CD4-positive, alpha-beta T cell treated with Interleukin-4 for 1 hour (primary cell): Measurements from ENCODE around the gene SSTR5.

Source experiments
- DNase-seq, 2 donors: peaks; one replicate each; pipeline ENCODE4 v3.0.0-alpha.2; 2020 to 2022

The SSTR5 gene

GRCh38 chr16:1055557-1055924 is 17.0 kb upstream of the SSTR5 start:
- no peak for DNase-seq

- no peak for DNase-seq
Measured at GRCh38 chr16:1056196-1056595, 16.4 kb upstream of the SSTR5 start.

GRCh38 chr16:1057252-1057932 is 15.2 kb upstream of the SSTR5 start:
- DNase-seq, result peak; percentile 24 to 51

- DNase-seq, result no peak
Measured at GRCh38 chr16:1058216-1058615, 14.3 kb upstream of the SSTR5 start.

GRCh38 chr16:1059310-1059709 is 13.2 kb upstream of the SSTR5 start:
- no peak for DNase-seq

- no peak for DNase-seq
Measured at GRCh38 chr16:1060416-1061340, 11.9 kb upstream of the SSTR5 start.

- DNase-seq, result no peak
Measured at GRCh38 chr16:1061769-1062505, 10.6 kb upstream of the SSTR5 start.

GRCh38 chr16:1062895-1063294 is 9.7 kb upstream of the SSTR5 start:
- no peak for DNase-seq

GRCh38 chr16:1063728-1064127 is 8.8 kb upstream of the SSTR5 start:
- DNase-seq, result no peak

GRCh38 chr16:1065469-1066128 is 6.9 kb upstream of the SSTR5 start:
- DNase-seq, result no peak

GRCh38 chr16:1066584-1067172 is 5.9 kb upstream of the SSTR5 start:
- no peak for DNase-seq

- DNase-seq, result peak in 1 of 2 donors; percentile 4
Measured at GRCh38 chr16:1067629-1068028, 4.9 kb upstream of the SSTR5 start.

GRCh38 chr16:1068451-1068850 is 4.1 kb upstream of the SSTR5 start:
- no peak for DNase-seq

- DNase-seq, result no peak
Measured at GRCh38 chr16:1069154-1069553, 3.4 kb upstream of the SSTR5 start.

GRCh38 chr16:1070084-1070863 is 2.3 kb upstream of the SSTR5 start:
- DNase-seq, result no peak

GRCh38 chr16:1070864-1071408 is 1.6 kb upstream of the SSTR5 start:
- no peak for DNase-seq

GRCh38 chr16:1071561-1072225 is 854 bp upstream of the SSTR5 start:
- no peak for DNase-seq

GRCh38 chr16:1073262-1073558 is 663 bp downstream of the SSTR5 start:
- no peak for DNase-seq

GRCh38 chr16:1073566-1074378 is 1.2 kb downstream of the SSTR5 start:
- no peak for DNase-seq

- DNase-seq, result no peak
Measured at GRCh38 chr16:1074379-1074649, 1.8 kb downstream of the SSTR5 start.

GRCh38 chr16:1075546-1075945 is 3.0 kb downstream of the SSTR5 start:
- DNase-seq, result no peak
